OCI-LY3 (cell line): ENCODE measurements around the gene TPTE2.
"Not testable (repeated sequence)": the region's sequence is repeated elsewhere in the genome, so short reads cannot be mapped to it uniquely, and the experiment has no call there.

Source experiments
- H2AFZ ChIP-seq: fragments of 200-600, 300-600 bp; shearing (Covaris generic); 2 replicates; pipeline ENCODE4 v1.6.0; 2014; ENCODE audit warnings: antibody characterized with exemption, low read depth, low read length
- H3K27ac ChIP-seq: fragments of 200-600, 300-600 bp; sonication (generic); 2 replicates; pipeline ENCODE4 v1.5.1; 2014; ENCODE audit warnings: mild to moderate bottlenecking, low read length, moderate library complexity, mixed read lengths
- H3K27me3 ChIP-seq: fragments of 200-600, 300-600 bp; sonication (generic); 2 replicates; pipeline ENCODE4 v1.6.1; 2014; ENCODE audit warnings: low read depth, low read length, mixed read lengths
- H3K36me3 ChIP-seq: fragments of 200-600, 300-600 bp; sonication (generic); replicated peaks from 2 replicates; pipeline ENCODE3; 2014; ENCODE audit warnings: low read depth, low read length, mixed read lengths
- H3K4me1 ChIP-seq: fragments of 300-600, 200-600 bp; sonication (generic); 2 replicates; pipeline ENCODE4 v1.6.1; 2014; ENCODE audit warnings: low read length, mixed read lengths
- H3K4me2 ChIP-seq: fragments of 200-600, 300-600 bp; sonication (generic); 2 replicates; pipeline ENCODE4 v1.6.1; 2014; ENCODE audit warnings: low read length, mixed read lengths
- H3K4me3 ChIP-seq: fragments of 300-600, 200-600 bp; sonication (generic); 2 replicates; pipeline ENCODE4 v1.5.1; 2014; ENCODE audit warnings: antibody characterized with exemption, mild to moderate bottlenecking, low read length, moderate library complexity
- H3K79me2 ChIP-seq: fragments of 300-600, 200-600 bp; shearing (Covaris generic); 2 replicates; pipeline ENCODE4 v1.6.1; 2014; ENCODE audit warnings: mild to moderate bottlenecking, low read length, mixed read lengths
- H3K9ac ChIP-seq: fragments of 300-600, 200-600 bp; shearing (Covaris generic); 2 replicates; pipeline ENCODE4 v1.6.0; 2014; ENCODE audit warnings: mild to moderate bottlenecking, low read length, moderate library complexity
- H3K9me3 ChIP-seq: fragments of 200-600, 300-600 bp; shearing (Covaris generic); 2 replicates; pipeline ENCODE4 v1.6.1; 2014; ENCODE audit warnings: low read length, mixed read lengths; ENCODE audit not compliant: insufficient read depth
- H4K20me1 ChIP-seq: fragments of 200-600, 300-600 bp; sonication (generic); 2 replicates; pipeline ENCODE4 v1.6.1; 2016; ENCODE audit warnings: low read length, mixed read lengths; ENCODE audit not compliant: insufficient read depth
- EZH2phosphoT487 ChIP-seq: fragments of 200-600 bp; shearing (Covaris generic); IDR thresholded peaks from 2 replicates; pipeline ENCODE4 v1.6.1; 2018; ENCODE audit warnings: antibody characterized with exemption, mixed run types, low read depth

Gene TPTE2

DNA sequence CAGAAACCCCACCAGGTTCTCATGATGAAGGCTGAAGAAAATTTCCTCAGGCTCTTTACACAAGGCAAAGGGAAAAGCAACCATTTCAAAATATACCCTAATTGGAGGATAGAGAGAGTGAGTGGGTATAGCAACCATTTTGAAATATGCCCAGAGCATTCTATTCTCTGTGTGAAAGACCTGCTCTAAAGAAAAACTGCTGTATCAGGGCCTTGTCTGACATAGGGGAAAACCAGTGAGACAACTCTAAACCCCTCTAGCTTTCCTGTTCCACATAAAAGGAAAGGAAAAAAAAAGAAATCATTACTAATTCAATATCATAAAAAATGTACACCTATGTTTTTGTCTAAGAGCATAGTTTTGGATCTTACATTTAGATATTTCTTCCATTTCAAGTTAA, 42.3 kb downstream of the TPTE2 start:
- TF ChIP-seq EZH2phosphoT487: no peak
- H3K27ac ChIP-seq: no peak overlapping the region
- H2AFZ ChIP-seq: no peak overlapping the region
- peaks cover 3% of the 10 kb centered on the region; the same call in 1 of the 2 replicates for H3K4me1 ChIP-seq
- no peaks in the 10 kb centered on the region for H3K79me2 ChIP-seq
- H3K4me3 ChIP-seq: no peak overlapping the region
- H3K4me2 ChIP-seq: no peak overlapping the region
- no peaks in the 10 kb centered on the region for H4K20me1 ChIP-seq
- H3K27me3 ChIP-seq: no peaks in the 10 kb centered on the region
- H3K9me3 ChIP-seq: no peaks in the 10 kb centered on the region
- H3K9ac ChIP-seq: no peak overlapping the region
- H3K36me3 ChIP-seq: no peaks in the 10 kb centered on the region

DNA sequence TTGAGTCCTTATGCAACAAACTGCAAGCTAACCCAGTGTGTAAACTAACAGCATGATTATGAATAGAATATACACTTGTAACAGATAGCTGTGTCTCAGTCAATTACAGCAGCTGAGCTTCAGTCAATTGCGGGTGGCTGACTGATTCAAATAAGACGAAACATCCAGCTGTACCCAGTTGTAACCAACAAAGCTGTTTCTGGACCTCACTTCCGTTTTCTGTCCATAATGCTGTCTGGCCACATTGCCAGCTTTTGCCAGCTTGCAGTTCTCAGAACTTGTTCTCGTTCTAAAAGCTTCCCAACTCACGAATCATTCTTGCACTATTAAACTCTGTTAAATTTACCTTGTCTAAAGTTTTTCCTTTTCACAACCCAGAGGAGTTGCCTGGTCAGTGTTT, 53.7 kb downstream of the TPTE2 start:
- not testable (repeated sequence) for H3K9me3 ChIP-seq, H3K9ac ChIP-seq, H3K4me2 ChIP-seq, H2AFZ ChIP-seq, H3K4me1 ChIP-seq, H4K20me1 ChIP-seq, H3K79me2 ChIP-seq, H3K4me3 ChIP-seq, H3K27me3 ChIP-seq, H3K27ac ChIP-seq, H3K36me3 ChIP-seq

DNA sequence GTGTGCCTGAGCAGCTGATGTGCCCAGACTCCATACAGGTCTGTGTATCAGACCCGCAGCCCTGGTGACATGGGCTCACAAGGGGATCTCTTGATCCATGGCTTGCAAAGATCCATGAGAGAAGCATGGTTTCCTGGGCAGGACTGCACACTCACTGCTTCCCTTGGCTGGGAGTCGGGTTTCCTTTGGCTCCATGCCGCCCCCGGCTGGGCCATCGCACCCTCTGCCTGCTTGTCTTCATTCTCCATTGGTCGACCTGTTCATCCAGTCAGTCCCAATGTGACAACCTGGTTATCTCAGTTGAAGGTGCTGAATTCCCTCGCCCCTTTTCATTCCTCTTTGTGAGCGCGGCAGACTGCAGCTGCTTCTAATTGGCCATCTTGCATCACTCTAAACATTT, 101.2 kb downstream of the TPTE2 start:
- H3K4me3 ChIP-seq: not testable (repeated sequence)

DNA sequence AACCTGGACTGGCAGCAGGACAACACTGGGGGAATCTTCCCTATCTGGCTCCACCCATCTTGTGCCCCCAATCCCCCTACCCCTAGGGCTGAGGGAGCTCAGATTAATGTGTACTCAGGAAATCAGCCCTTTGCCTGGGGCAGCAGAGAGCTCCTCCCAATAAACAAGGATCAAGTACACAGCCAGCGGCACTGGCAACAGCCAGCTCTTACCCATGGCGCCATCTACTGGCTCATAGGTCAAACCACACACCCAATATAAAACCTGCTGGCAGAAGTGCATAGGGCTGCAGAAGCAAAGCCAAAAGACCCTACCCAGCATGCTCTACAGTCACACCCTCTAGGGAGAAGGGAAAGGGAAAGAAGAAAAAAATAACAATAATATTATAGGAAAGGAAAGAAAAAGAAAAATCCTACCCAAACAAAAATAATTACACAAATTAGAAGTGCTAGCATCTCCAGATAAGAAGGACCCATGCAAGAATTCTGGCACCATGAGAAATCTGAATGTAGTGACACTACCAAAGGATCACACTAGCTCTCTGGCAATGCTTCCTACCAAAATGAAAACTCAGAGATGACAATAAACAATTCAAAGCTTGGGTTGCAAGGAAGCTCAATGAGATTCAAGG, 122.2 kb downstream of the TPTE2 start:
- H4K20me1 ChIP-seq, H3K27ac ChIP-seq, H3K9ac ChIP-seq, H3K27me3 ChIP-seq, H3K36me3 ChIP-seq, H3K4me1 ChIP-seq, H3K79me2 ChIP-seq, H3K9me3 ChIP-seq: not testable (repeated sequence)
- Histone ChIP-seq H3K4me3 (peak overlapping the region; percentile 46; the same call in 1 of the 2 replicates), H3K4me2 (peak overlapping the region; percentile 51), H2AFZ (peak overlapping the region; percentile 54; the same call in 1 of the 2 replicates)

More for the DNA sequence above, 101.2 kb downstream of the TPTE2 start:
- not testable (repeated sequence) for H3K27me3 ChIP-seq, H3K4me1 ChIP-seq, H3K79me2 ChIP-seq, H3K9me3 ChIP-seq, H3K4me2 ChIP-seq, H3K36me3 ChIP-seq, H4K20me1 ChIP-seq, H3K9ac ChIP-seq, H2AFZ ChIP-seq, H3K27ac ChIP-seq

DNA sequence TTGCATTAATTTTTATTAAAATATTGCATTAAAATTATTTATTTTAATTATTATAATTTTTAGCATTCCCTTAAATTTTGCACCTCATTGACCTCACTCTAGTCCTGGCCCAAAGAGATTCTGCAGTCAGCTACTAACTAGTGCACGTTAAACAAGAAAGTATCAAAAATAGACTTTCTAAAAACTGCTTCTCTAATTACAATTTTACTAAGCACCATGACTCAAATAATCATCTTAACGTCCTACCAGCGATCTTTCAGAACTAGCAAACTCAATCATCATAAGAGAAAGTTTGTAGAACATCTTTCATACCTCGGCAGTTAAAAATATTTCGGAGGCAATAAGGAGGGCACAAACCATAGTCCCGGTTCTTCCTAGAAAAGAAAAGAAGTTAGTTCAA, 123.6 kb downstream of the TPTE2 start:
- H3K27ac ChIP-seq, H4K20me1 ChIP-seq: not testable (repeated sequence)
- H3K4me3 ChIP-seq: peak overlapping the region; percentile 47

DNA sequence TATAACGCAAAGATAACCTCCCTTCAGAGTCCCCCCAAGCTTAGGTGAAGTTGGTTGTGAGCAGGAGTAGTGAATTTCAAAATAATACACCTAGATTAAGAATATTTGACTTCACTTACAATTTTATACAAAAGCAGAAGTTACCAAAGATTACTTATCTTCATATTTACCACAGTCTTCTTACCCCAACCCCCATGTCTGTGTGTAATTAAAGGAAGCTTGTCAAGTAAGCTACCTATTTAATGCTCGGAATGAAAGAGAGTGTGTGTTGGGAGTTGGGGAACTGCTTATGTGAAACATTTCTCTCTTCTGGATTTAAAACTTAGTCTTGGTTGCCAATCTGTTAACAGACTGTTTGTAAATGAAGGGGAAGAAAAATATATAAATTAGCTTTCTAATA, 139.1 kb downstream of the TPTE2 start:
- Histone ChIP-seq H3K4me2 (peak overlapping the region; percentile 28; the same call in 1 of the 2 replicates), H3K4me1 (peaks cover 21% of the 10 kb centered on the region)
- not testable (repeated sequence) for H3K9ac ChIP-seq, H3K27me3 ChIP-seq, H4K20me1 ChIP-seq, H3K36me3 ChIP-seq, H3K4me3 ChIP-seq, H2AFZ ChIP-seq, H3K27ac ChIP-seq, H3K9me3 ChIP-seq, H3K79me2 ChIP-seq

More for the DNA sequence above, 123.6 kb downstream of the TPTE2 start:
- H3K9me3 ChIP-seq, H3K79me2 ChIP-seq, H3K27me3 ChIP-seq, H3K36me3 ChIP-seq, H2AFZ ChIP-seq, H3K4me1 ChIP-seq, H3K9ac ChIP-seq: not testable (repeated sequence)
- H3K4me2 ChIP-seq: peak overlapping the region; percentile 51

DNA sequence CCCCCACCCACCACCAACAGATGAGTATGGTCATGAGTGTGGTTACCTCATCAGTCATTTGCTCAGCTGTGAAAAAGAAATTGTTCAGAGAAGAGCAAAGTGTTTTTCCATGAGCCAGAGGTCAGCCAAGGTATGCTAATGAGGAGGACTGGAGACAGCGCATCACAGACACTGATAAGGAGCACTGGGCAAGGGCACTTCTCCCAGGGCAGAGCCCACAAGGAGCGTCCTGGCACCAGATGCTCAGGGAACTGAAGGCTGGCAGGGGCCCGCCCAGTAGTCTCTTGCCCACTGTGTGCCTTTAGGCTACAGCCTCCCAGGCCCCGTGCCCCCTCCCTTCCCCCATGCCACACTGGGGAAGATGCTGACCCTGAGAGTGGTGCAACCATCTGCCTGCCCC, 148.8 kb downstream of the TPTE2 start:
- not testable (repeated sequence) for H3K36me3 ChIP-seq, H3K27me3 ChIP-seq, H3K27ac ChIP-seq, H2AFZ ChIP-seq, H3K79me2 ChIP-seq, H3K9ac ChIP-seq, H4K20me1 ChIP-seq, H3K4me3 ChIP-seq, H3K9me3 ChIP-seq, H3K4me1 ChIP-seq, H3K4me2 ChIP-seq

DNA sequence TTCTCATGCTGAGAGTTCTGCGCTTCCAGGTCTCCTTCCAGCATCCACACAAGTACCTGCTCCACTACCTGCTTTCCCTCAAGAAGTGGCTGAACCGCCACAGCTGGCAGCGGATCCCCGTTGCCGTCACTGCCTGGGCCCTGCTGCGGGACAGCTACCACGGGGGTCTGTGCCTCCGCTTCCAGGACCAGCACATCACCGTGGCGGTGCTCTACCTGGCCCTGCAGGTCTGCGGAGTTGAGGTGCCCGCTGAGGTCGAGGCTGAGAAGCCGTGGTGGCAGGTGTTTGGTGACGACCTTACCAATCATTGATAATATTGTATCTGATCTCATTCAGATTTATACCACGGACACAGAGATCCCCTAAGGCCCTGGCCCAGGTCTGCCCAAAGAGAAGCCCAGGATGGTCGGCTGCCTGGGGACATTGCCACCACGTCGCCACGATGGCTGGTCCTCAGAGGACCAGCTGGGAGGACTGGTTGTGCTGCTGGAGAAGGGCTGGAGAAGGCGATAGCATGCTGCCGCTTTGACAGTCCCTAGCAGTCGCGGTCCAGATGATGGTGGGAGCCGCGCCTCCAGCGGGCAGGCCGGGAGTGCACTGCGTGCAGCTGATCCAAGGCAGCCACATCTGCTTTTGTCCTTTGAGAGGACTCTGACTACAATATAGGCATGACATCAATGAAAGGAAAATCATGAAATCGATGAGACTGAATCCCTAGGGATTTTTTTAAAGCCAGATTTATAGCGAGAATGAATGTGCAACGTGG, 178.4 kb downstream of the TPTE2 start:
- not testable (repeated sequence) for H3K27ac ChIP-seq, H3K4me3 ChIP-seq, H4K20me1 ChIP-seq, H3K9ac ChIP-seq, H3K36me3 ChIP-seq, H3K4me1 ChIP-seq, H3K27me3 ChIP-seq, H3K9me3 ChIP-seq, H3K79me2 ChIP-seq, H2AFZ ChIP-seq, H3K4me2 ChIP-seq
